GM23248 (cell line): ENCODE measurements around the gene MARCHF5.

Experiments used
- EZH2 ChIP-seq: fragments of 200-600 bp; sonication (generic); IDR thresholded peaks from 2 replicates; pipeline ENCODE4 v1.6.1; 2018; ENCODE audit warnings: antibody characterized with exemption, mild to moderate bottlenecking; ENCODE audit not compliant: insufficient read depth, poor library complexity, severe bottlenecking
- EZH2phosphoT487 ChIP-seq: fragments of 200-600 bp; sonication (generic); IDR thresholded peaks from 2 replicates; pipeline ENCODE4 v1.6.1; 2018; ENCODE audit warnings: antibody characterized with exemption, moderate library complexity, mild to moderate bottlenecking, low read depth; ENCODE audit not compliant: insufficient read depth

DNA sequence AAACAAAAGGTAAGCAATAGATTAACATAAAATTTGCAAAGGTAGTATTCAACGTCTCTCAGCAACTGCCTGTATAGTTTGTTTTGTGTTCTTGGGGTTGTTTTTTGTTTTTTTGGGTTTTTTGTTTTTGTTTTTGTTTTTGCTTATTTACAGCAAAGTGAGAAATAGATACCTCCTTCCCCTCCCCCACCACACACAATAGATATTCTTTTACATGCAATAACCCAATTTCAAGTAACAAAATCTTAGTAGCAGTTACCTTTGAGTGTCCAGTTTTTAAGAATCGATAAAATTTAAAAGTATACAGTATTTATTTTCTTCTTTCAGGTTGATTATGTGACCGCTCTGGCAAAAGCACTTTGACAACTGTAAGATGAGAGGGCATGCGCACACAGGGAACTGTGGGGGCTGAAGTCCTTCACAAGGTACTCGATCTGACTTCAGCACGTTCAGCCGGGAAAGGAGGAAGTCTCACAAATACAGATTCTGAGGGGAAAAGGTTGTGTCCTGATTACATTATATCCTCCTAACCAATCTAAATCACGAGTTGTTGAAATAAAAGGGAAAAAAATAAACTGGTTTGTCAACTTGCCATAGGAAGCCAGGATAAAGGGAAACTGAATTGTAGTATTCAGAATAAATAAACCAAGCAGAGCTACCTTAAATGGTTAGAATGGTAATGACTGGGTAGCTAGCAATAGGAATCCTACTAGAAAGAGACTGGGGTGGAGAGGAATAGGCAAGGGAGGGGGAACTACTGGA lies 47.9 kb upstream of the MARCHF5 start:
- TF ChIP-seq EZH2phosphoT487 (no peak), EZH2 (no peak)
